Osteocyte (in vitro differentiated cells): ENCODE measurements around the gene GFOD1. TPM values are rescaled to one million over a fixed set of nuclear protein-coding genes. Genes with fewer than 3 reads are reported as not detected.

Source experiments
- DNase-seq: peaks from one replicate; pipeline ENCODE4 v3.0.0; 2021; ENCODE audit warnings: mixed read lengths; ENCODE audit not compliant: unreplicated experiment; ENCODE audit errors: extremely low spot score
- H3K27ac Mint-ChIP-seq: one replicate; pipeline ENCODE4 v1.8.0; 2021; ENCODE audit warnings: mild to moderate bottlenecking, mixed read lengths; ENCODE audit not compliant: unreplicated experiment
- H3K27me3 Mint-ChIP-seq: one replicate; pipeline ENCODE4 v1.8.0; 2021; ENCODE audit warnings: mixed read lengths; ENCODE audit not compliant: unreplicated experiment
- H3K36me3 Mint-ChIP-seq: one replicate; pipeline ENCODE4 v1.8.0; 2021; ENCODE audit warnings: mixed read lengths; ENCODE audit not compliant: unreplicated experiment
- H3K4me1 Mint-ChIP-seq: one replicate; pipeline ENCODE4 v1.8.0; 2021; ENCODE audit warnings: mixed read lengths; ENCODE audit not compliant: unreplicated experiment
- H3K4me3 Mint-ChIP-seq: one replicate; pipeline ENCODE4 v1.8.0; 2021; ENCODE audit warnings: mild to moderate bottlenecking, moderate library complexity, mixed read lengths; ENCODE audit not compliant: unreplicated experiment
- H3K9me3 Mint-ChIP-seq: one replicate; pipeline ENCODE4 v1.8.0; 2021; ENCODE audit warnings: mixed read lengths; ENCODE audit not compliant: unreplicated experiment
- CTCF ChIP-seq: fragments of 200-600 bp; sonication (generic); IDR thresholded peaks from 2 replicates; pipeline ENCODE4 v1.5.0; 2021; ENCODE audit warnings: antibody characterized with exemption, mild to moderate bottlenecking, moderate library complexity
- total RNA-seq: library from RNA; stranded (reverse); gene quantifications from 2 replicates; pipeline ENCODE4 v1.2.1, GENCODE V29; 2021

GFOD1 gene
- total RNA-seq, 1 donor from 2014 or later, result 0.89 TPM

- no peak for DNase-seq
- Mint-ChIP-seq H3K4me1 (peaks cover 27% of the 10 kb centered on the region), H3K4me3 (no peak overlapping the region), H3K36me3 (no peaks in the 10 kb centered on the region), H3K27me3 (no peaks in the 10 kb centered on the region), H3K27ac (no peak overlapping the region), H3K9me3 (no peaks in the 10 kb centered on the region)
- no peak for TF ChIP-seq CTCF
Observed at GRCh38 chr6:13425943-13426931, 61.2 kb downstream of the GFOD1 start.

GRCh38 chr6:13425270-13425873 is 62.0 kb downstream of the GFOD1 start:
- H3K4me1 Mint-ChIP-seq, result peaks cover 27% of the 10 kb centered on the region
- no peak overlapping the region for H3K27ac Mint-ChIP-seq
- no peaks in the 10 kb centered on the region for H3K9me3 Mint-ChIP-seq

GRCh38 chr6:13423252-13423651 is 64.1 kb downstream of the GFOD1 start:
- Mint-ChIP-seq H3K9me3 (no peaks in the 10 kb centered on the region), H3K4me1 (peaks cover 25% of the 10 kb centered on the region), H3K4me3 (no peak overlapping the region), H3K27ac (peak overlapping the region; percentile 82), H3K27me3 (no peaks in the 10 kb centered on the region), H3K36me3 (no peaks in the 10 kb centered on the region)
- TF ChIP-seq CTCF, result no peak
- no peak for DNase-seq

More at GRCh38 chr6:13425270-13425873, 62.0 kb downstream of the GFOD1 start:
- no peaks in the 10 kb centered on the region for H3K36me3 Mint-ChIP-seq
- no peak overlapping the region for H3K4me3 Mint-ChIP-seq
- no peak for DNase-seq
- no peak for TF ChIP-seq CTCF
- no peaks in the 10 kb centered on the region for H3K27me3 Mint-ChIP-seq

DNA sequence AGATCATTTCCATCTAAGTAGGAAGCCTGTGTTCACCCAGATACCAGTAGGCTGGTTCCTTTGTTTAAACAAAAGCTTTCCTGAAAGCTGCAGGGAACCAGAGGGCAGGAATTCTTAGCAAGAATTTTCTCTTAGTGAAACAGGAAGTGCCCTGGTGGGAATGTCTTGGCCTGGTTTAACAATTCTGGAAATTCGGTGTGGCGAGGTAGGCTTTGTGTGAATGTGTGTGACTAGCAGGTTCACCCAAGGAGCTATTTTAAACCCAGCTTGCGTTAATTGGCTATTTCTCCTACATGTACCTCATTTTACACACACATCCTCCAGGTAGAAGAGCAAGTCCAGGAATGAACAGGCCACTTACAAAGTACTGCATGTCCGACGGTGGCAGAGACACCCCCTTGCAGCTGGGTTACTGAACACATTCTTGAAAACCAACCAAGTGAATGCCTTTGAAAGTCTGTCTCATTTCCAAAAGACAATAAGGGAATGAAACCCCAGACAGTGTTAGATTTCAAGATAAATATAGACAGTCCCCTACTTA is 64.6 kb downstream of the GFOD1 start:
- Mint-ChIP-seq H3K27ac (peak overlapping the region; percentile 82), H3K9me3 (no peaks in the 10 kb centered on the region), H3K4me1 (peaks cover 25% of the 10 kb centered on the region), H3K27me3 (no peaks in the 10 kb centered on the region), H3K4me3 (peak overlapping the region; percentile 36), H3K36me3 (no peaks in the 10 kb centered on the region)
- TF ChIP-seq CTCF, result no peak
- no peak for DNase-seq
